Measurements from ENCODE around the gene KCNIP4. TPM values are rescaled to one million over a fixed set of nuclear protein-coding genes. Genes with fewer than 3 reads are reported as not detected.

KCNIP4 gene
- total RNA-seq, 4 donors from 2014 or later: 1.3 to 11.1 TPM; not detected in 2

DNA sequence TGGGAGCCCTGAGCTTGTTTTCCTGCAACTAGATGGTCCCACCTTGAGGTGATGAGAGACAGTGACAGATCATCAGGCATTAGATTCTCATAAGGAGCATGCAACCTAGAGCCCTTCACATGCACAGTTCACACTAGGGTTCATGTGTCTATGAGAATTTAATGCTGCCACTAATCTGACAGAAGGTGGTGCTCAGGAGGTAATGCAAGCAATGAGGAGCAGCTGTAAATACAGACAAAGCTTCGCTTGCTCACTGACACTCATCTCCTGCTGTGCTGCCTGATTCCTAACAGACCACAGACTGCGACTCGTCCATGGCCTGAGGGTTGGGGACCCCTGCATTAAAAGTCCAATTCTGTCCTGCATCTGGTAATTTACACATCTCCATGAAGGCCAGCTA, 141.6 kb downstream of the KCNIP4 start:
- H3K27me3 ChIP-seq: no peaks in the 10 kb centered on the region
- H3K4me1 ChIP-seq: no peaks in the 10 kb centered on the region
- no peak overlapping the region for H3K27ac ChIP-seq
- H3K9me3 ChIP-seq: no peaks in the 10 kb centered on the region
- intact Hi-C loops (cut with DNase I; ENCODE audit: low total_unique reads): no loop called here
- no peaks in the 10 kb centered on the region for H3K36me3 ChIP-seq
- no peak overlapping the region for H3K4me3 ChIP-seq
- DNase-seq: no peak
- no peak for TF ChIP-seq POLR2A (IDR thresholded peaks at IDR 0.05)
- TF ChIP-seq, protein P1, sequence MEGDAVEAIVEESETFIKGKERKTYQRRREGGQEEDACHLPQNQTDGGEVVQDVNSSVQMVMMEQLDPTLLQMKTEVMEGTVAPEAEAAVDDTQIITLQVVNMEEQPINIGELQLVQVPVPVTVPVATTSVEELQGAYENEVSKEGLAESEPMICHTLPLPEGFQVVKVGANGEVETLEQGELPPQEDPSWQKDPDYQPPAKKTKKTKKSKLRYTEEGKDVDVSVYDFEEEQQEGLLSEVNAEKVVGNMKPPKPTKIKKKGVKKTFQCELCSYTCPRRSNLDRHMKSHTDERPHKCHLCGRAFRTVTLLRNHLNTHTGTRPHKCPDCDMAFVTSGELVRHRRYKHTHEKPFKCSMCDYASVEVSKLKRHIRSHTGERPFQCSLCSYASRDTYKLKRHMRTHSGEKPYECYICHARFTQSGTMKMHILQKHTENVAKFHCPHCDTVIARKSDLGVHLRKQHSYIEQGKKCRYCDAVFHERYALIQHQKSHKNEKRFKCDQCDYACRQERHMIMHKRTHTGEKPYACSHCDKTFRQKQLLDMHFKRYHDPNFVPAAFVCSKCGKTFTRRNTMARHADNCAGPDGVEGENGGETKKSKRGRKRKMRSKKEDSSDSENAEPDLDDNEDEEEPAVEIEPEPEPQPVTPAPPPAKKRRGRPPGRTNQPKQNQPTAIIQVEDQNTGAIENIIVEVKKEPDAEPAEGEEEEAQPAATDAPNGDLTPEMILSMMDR (IDR thresholded peaks at IDR 0.05): no peak

DNA sequence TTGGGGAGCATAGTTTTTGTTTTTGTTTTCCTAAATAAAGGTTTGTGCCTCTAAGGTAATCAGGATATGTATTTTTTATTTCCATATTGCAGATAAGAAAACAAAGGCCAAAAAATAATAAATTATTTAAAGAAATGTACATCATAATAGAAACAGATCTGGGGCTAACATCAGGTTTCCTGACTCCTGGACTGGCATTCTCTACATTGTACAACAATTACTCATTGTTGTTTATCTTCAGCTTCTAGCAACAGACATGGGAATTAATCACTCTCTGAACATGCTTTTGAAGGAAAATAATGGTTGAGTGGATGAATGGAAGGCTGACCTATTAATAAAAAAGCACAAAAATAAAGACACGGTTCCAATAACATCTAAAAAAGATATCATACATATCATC, 146.2 kb downstream of the KCNIP4 start:
- Histone ChIP-seq H3K27me3 (no peaks in the 10 kb centered on the region), H3K9me3 (no peaks in the 10 kb centered on the region), H3K36me3 (no peaks in the 10 kb centered on the region), H3K4me3 (no peak overlapping the region), H3K27ac (no peak overlapping the region), H3K4me1 (no peaks in the 10 kb centered on the region)
- intact Hi-C loops (cut with DNase I; ENCODE audit: low total_unique reads): no loop called here
- DNase-seq: no peak
- TF ChIP-seq, protein P1 (IDR thresholded peaks at IDR 0.05): no peak
- no peak for TF ChIP-seq POLR2A (IDR thresholded peaks at IDR 0.05)

DNA sequence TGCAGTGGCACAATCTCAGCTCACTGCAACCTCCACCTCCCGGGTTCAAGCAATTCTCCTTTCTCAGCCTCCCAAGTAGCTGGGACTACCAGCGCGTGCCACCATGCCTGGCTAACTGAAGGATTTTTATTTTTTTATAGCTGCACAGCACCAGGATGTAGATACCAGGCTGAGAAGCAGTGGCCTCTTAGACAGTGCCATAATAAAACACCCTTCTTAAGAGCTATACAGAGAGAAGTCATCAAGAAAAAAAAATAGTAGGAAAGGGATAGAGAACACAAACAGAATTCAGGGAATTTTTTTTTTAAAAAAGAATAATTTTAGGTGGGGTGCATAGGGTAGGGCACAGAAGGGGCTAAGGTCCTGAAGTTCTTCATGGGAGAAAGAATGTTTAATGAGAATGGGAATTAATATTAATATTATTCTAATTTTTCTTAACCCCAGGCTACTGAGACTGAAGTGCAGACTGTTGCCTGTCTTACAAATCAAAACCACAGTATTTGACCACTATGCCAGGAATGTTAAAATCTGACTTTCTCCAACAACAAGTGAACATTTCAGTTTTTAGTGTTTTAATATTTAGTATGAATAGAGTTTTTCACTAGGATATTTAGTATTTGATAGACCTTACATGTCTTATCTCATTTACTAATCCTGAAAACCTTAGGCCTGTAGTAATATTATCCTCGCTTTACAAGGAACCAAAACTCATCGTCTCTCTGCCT, 146.7 kb downstream of the KCNIP4 start:
- TF ChIP-seq, protein P1 (IDR thresholded peaks at IDR 0.05): no peak
- TF ChIP-seq POLR2A (IDR thresholded peaks at IDR 0.05): no peak

DNA sequence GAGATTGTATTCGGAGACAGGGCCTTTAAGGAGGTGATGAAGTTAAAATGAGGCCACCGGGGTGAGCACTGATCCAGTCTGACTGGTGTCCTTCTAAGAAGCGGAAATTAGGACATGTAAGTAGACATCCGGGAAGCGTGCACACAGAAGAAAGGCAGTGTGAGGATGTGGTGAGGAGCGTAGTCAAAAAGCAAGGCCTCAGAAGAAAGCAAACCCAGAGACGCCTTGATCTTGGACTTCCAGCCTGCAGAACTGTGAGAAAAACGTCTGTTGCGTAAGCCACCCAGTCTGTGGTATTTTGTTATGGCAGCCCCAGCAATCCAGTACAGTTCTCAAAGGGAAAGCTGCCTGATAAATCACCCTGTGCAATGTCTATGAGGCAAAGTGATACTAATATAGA, 153.5 kb downstream of the KCNIP4 start:
- Histone ChIP-seq H3K4me3 (no peak overlapping the region), H3K27me3 (no peaks in the 10 kb centered on the region), H3K36me3 (no peaks in the 10 kb centered on the region), H3K9me3 (no peaks in the 10 kb centered on the region), H3K27ac (no peak overlapping the region), H3K4me1 (no peaks in the 10 kb centered on the region)
- TF ChIP-seq, protein P1 (IDR thresholded peaks at IDR 0.05): no peak
- TF ChIP-seq POLR2A (IDR thresholded peaks at IDR 0.05): no peak
- intact Hi-C loops (cut with DNase I; ENCODE audit: low total_unique reads): no loop called here
- DNase-seq: no peak

More for the DNA sequence above, 146.7 kb downstream of the KCNIP4 start:
- no peak overlapping the region for H3K4me3 ChIP-seq
- no peaks in the 10 kb centered on the region for H3K36me3 ChIP-seq
- no peak for DNase-seq
- H3K27me3 ChIP-seq: no peaks in the 10 kb centered on the region
- no peak overlapping the region for H3K27ac ChIP-seq
- no peaks in the 10 kb centered on the region for H3K4me1 ChIP-seq
- H3K9me3 ChIP-seq: no peaks in the 10 kb centered on the region
- intact Hi-C loops (cut with DNase I; ENCODE audit: low total_unique reads): no loop called here

DNA sequence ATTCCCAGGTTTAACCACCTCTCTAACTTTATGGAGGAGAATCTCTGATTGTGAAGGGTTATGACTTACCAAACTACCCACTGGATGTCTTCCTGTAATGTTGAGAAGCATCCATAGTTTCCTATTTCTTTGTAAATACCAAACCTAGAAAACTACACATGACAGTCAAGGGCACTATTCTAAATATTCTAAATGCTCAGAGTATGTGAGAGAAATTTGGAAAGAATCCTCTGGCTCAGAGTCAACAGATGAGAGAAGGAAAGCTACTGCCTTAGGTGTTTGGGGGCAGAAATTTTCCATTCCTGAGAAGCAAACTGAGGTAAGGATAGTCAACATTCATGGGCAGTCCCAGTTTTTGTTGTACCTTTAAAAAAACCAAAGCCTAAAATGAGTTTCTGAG, 155.8 kb downstream of the KCNIP4 start:
- DNase-seq: no peak
- Histone ChIP-seq H3K36me3 (no peaks in the 10 kb centered on the region), H3K4me3 (no peak overlapping the region), H3K27ac (no peak overlapping the region), H3K4me1 (no peaks in the 10 kb centered on the region), H3K9me3 (no peaks in the 10 kb centered on the region), H3K27me3 (no peaks in the 10 kb centered on the region)
- TF ChIP-seq, protein P1 (IDR thresholded peaks at IDR 0.05): no peak
- no peak for TF ChIP-seq POLR2A (IDR thresholded peaks at IDR 0.05)
- intact Hi-C loops (cut with DNase I; ENCODE audit: low total_unique reads): loop anchor here (5.0 kb wide), 1 partner anchor 600 kb away; no protein-coding TSS in a partner anchor
